Effector CD8-positive, alpha-beta T cell (primary cell): ENCODE data around the gene DENND4A.

ENCODE experiments used
- DNase-seq: peaks from one replicate; lab custom pipeline; 2025; lab: John Stamatoyannopoulos, UW
- total RNA-seq, 4 experiments: gene quantifications; one replicate each; lab custom pipeline; 2026; lab: John Stamatoyannopoulos, UW

Gene DENND4A
- total RNA-seq: 167 to 203 (median 173) reads per million in 4 experiments

GRCh38 chr15:65792138-65792987, at the start of gene DENND4A:
DENND4A (minus strand) TSS chr15:65792293; CDS start chr15:65756450, 35,843 bp downstream.
- peak; percentile 98 for DNase-seq

GRCh38 chr15:65841121-65841930, 49.2 kb upstream of the DENND4A start:
- DNase-seq: no peak

- no peak for DNase-seq
These were observed 47.9 kb upstream of the DENND4A start for GRCh38 chr15:65839985-65840384.

GRCh38 chr15:65839354-65839901, 47.3 kb upstream of the DENND4A start:
- no peak for DNase-seq

GRCh38 chr15:65837301-65838294, 45.5 kb upstream of the DENND4A start:
- no peak for DNase-seq

GRCh38 chr15:65836665-65837064, 44.6 kb upstream of the DENND4A start:
- no peak for DNase-seq

GRCh38 chr15:65835447-65835846, 43.4 kb upstream of the DENND4A start:
- no peak for DNase-seq

GRCh38 chr15:65834603-65835282, 42.6 kb upstream of the DENND4A start:
- no peak for DNase-seq

GRCh38 chr15:65833501-65834205, 41.6 kb upstream of the DENND4A start:
- no peak for DNase-seq

GRCh38 chr15:65832549-65833364, 40.7 kb upstream of the DENND4A start:
- DNase-seq: peak; percentile 10

GRCh38 chr15:65829130-65829764, 37.2 kb upstream of the DENND4A start:
- no peak for DNase-seq

GRCh38 chr15:65828585-65828984, 36.5 kb upstream of the DENND4A start:
- DNase-seq: no peak

GRCh38 chr15:65827065-65827464, 35.0 kb upstream of the DENND4A start:
- DNase-seq: no peak

GRCh38 chr15:65824941-65825544, 33.0 kb upstream of the DENND4A start:
- no peak for DNase-seq

GRCh38 chr15:65824031-65824743, 32.1 kb upstream of the DENND4A start:
- DNase-seq: no peak

- DNase-seq: no peak
These were observed 30.2 kb upstream of the DENND4A start for GRCh38 chr15:65822316-65822715.

GRCh38 chr15:65821070-65821469, 29.0 kb upstream of the DENND4A start:
- no peak for DNase-seq

GRCh38 chr15:65819563-65819960, 27.5 kb upstream of the DENND4A start:
- no peak for DNase-seq
